COLO829 (cell line): Measurements from ENCODE around the gene ATP6AP1.

Source experiments
- DNase-seq: peaks from one replicate; pipeline ENCODE4 v3.0.0; 2012; ENCODE audit warnings: low spot score

Gene ATP6AP1

GRCh38 chrX:154471839-154472684 is 43.6 kb downstream of the ATP6AP1 start:
- no peak for DNase-seq

GRCh38 chrX:154472685-154473632 is 44.5 kb downstream of the ATP6AP1 start:
- no peak for DNase-seq

- DNase-seq: no peak
Observed at GRCh38 chrX:154473683-154474082, 45.2 kb downstream of the ATP6AP1 start.

- no peak for DNase-seq
Observed at GRCh38 chrX:154476821-154477220, 48.3 kb downstream of the ATP6AP1 start.

- DNase-seq: no peak
Observed at GRCh38 chrX:154477891-154478477, 49.5 kb downstream of the ATP6AP1 start.

- peak; percentile 92 for DNase-seq
Observed at GRCh38 chrX:154478728-154479622, 50.5 kb downstream of the ATP6AP1 start, which contains the start of gene LAGE3. Gene LAGE3, minus strand, starts transcription at chrX:154479281. Its CDS starts 366 bp downstream, at chrX:154478915.

GRCh38 chrX:154481195-154481594 is 52.7 kb downstream of the ATP6AP1 start:
- DNase-seq: no peak

- DNase-seq: no peak
Observed at GRCh38 chrX:154481911-154482601, 53.6 kb downstream of the ATP6AP1 start.

GRCh38 chrX:154482786-154483185 is 54.3 kb downstream of the ATP6AP1 start:
- DNase-seq: no peak

- DNase-seq: no peak
Observed at GRCh38 chrX:154483325-154483724, 54.8 kb downstream of the ATP6AP1 start.

GRCh38 chrX:154484255-154485149 is 56.0 kb downstream of the ATP6AP1 start:
- no peak for DNase-seq

GRCh38 chrX:154485150-154486051 is 56.9 kb downstream of the ATP6AP1 start:
- DNase-seq: no peak

- DNase-seq: no peak
Observed at GRCh38 chrX:154486052-154486395, 57.5 kb downstream of the ATP6AP1 start.
